ENCODE data around the gene OBSCN. TPM values are rescaled to one million over a fixed set of nuclear protein-coding genes. Genes with fewer than 3 reads are reported as not detected.

OBSCN gene
- total and polyA plus RNA-seq, 2 donors = 10.1 to 75.9 TPM

DNA sequence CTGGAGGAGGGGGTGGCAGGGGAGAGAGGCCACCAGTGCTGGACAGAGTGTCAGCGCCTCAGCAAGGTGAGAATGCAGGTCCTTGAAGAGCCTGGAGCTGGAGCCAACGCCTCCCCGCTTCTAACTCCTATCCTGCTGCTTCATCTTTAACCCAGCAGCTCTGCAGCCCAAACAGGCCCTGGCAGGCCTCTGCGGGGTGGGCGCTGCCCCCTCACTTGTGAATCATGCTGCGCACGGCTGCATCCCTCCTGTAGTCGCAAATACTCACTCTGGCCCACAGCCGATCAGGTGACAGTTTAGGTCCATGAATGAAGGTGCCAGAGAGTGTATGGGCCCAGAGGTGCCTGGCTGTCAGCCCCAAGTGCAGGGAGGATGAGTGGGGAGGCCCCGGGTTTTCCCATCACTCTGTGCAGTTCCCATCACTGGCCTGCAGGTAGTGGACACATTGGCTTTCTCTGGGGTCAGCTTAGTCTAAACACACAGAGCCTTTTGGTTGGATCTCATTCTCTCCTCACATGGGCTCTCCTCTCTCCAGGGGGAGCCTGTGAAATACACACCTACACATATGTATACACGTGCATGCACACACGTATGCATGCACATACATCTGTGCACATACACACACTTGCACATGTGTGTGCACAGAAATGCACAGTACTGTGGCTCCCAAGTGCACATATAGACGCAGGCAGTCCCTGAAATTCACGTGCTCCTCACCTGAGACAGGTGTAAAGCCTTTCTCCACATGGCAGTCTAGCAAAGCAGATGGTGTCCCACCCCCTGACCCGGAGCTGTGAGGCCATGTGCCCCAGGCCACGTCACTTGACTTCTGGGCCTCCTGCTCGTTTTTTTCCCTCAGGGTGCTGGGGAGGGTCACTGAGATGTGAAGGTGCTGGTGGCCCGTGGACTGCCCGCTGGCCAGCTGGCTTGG is 146.8 kb downstream of the OBSCN start:
- peak overlapping the region in 1 of 2 donors; percentile 3 for H3K27ac ChIP-seq (ENCODE audit: low read depth in 1 of 2, low read length in 1 of 2)
- no peaks in the 10 kb centered on the region for H3K27me3 ChIP-seq (ENCODE audit: control insufficient read depth in 2 of 2, insufficient read depth in 1 of 2, low read length in 1 of 2)
- peaks cover 0 to 8% of the 10 kb centered on the region in 2 donors for H3K36me3 ChIP-seq (ENCODE audit: control insufficient read depth in 2 of 2, insufficient read depth in 2 of 2, low read length in 1 of 2)
- no peak for DNase-seq (ENCODE audit: low read depth in 6 of 9, low spot score in 9 of 9)
- no peaks in the 10 kb centered on the region for H3K9me3 ChIP-seq (ENCODE audit: control insufficient read depth in 2 of 2, insufficient read depth in 1 of 2, low read length in 1 of 2)
- H3K4me1 ChIP-seq (ENCODE audit: control insufficient read depth in 2 of 2, insufficient read depth in 2 of 2, low read length in 2 of 2) = no peaks in the 10 kb centered on the region
- 95% methylated on average over 19 of the region's 19 CpGs for WGBS
- no peak overlapping the region for H3K4me3 ChIP-seq (ENCODE audit: low read length in 2 of 2)

DNA sequence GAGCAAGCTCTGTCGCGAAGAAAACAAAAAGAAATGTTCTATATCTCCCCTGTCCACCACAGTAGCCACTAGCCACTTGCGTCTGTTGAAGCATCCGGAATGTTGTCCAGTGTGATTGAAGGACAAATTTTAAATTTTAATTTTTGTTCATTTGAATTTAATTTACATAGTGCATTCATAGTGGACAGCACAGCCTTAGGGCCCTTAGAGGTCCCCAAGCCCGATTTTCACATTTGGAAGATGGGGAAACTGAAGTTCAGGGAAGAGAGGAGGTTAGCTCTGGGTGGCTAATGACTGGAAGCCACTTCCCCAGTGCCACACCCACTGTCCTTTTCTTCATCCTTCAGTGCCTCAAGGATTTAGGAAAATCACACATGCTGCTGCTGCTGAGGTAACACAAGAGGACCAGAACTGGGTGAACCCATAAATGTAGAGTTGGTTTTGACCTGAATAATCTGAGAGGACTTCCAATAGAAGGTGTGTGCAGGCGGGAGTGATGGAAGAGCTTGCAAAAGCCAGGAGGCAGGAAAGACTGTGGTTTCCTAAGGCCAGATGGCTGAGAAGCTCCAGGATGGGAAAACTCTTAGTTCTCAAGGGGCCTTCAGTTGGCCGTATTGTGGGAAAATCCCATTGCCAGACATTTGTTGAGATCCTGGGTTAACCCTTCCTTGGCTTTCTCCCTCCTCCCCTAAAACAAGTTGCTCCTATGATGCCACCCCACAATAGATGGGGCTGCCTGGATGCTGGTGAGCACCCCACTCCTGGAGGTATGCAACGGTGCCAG is 149.2 kb downstream of the OBSCN start:
- WGBS = 96% methylated on average over 8 of the region's 8 CpGs
- Histone ChIP-seq H3K9me3 (ENCODE audit: control insufficient read depth in 2 of 2, insufficient read depth in 1 of 2, low read length in 1 of 2) (no peaks in the 10 kb centered on the region), H3K4me1 (ENCODE audit: control insufficient read depth in 2 of 2, insufficient read depth in 2 of 2, low read length in 2 of 2) (no peaks in the 10 kb centered on the region), H3K4me3 (ENCODE audit: low read length in 2 of 2) (no peak overlapping the region), H3K27ac (ENCODE audit: low read depth in 1 of 2, low read length in 1 of 2) (no peak overlapping the region), H3K27me3 (ENCODE audit: control insufficient read depth in 2 of 2, insufficient read depth in 1 of 2, low read length in 1 of 2) (no peaks in the 10 kb centered on the region), H3K36me3 (ENCODE audit: control insufficient read depth in 2 of 2, insufficient read depth in 2 of 2, low read length in 1 of 2) (no peaks in the 10 kb centered on the region)
- no peak for DNase-seq (ENCODE audit: low read depth in 6 of 9, low spot score in 9 of 9)

DNA sequence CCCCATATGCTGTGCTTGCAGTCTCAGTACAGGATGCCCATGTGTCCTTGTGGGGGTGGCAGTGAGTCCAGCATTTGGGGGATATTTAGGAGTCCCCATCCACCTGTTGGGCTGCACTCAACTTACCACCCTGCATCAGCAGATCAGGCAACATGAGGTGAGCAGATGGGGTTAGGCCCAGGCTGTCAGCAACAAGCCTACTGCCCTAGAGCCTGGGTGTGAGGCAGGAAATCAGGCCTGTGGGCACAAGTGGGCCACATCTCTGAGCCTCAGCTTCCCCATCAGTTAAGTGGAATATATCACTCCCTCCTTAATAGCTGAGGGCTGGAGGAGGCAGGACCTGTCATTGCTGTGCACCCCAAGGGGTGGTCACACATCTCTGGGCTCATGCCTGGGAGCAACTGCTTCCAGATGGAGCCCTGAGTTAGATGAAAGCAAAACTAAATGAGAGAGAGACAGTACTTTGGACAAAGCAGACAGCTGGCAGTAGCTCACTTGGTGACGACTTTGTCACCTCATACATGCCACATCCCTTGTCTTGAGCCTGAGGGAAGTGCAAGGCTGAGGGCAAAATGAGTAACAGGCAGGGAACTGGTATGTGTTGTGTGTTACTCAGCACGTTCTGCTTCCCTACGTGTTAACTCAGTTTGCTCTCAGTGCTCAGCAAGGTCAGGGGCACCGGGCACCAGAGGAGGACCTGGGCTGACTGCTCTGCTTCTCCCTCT is 150.4 kb downstream of the OBSCN start:
- no peaks in the 10 kb centered on the region for H3K9me3 ChIP-seq (ENCODE audit: control insufficient read depth in 2 of 2, insufficient read depth in 1 of 2, low read length in 1 of 2)
- 86% methylated on average over 4 of the region's 4 CpGs for WGBS
- no peak overlapping the region for H3K27ac ChIP-seq (ENCODE audit: low read depth in 1 of 2, low read length in 1 of 2)

DNA sequence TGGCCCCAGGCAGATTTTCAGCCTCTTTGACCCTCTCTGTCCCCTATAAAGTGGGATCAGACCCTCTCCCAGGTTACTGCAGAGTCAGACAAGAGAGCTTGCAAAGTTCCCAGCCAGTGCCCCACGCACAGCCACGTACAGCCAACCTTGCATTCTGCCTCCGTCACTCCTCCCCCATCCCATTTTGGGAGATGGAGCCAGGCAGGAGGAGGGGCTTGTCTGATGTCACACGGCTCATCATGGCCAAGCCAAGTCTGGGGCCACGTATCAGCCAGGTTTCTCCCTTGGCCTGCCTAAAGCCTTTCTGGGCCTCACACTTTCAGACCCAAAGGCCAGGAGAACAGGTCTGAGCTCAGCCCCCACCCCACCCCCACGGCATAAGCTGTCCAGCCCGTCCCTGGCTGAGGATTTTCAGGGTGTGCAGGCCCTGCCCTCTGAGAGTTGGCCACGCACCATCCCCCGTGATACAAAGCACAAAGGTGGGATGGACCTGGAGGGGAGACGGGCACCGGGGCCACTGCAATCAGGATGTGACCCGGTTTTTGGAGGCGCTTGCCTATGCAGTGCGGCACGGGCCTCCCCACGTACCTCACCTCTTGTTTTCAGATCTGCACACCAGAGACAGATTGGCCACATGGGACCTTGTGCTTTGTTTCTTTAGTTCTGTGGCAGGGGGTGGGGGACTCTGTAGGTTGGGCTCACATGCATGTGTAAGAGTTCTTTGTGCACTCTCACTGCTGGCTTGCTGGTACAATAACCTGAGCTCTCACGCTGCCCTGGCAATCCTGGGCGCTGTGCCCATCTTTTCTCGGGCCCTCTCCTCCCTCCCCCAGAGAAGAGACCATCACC is 151.1 kb downstream of the OBSCN start:
- no peak for DNase-seq (ENCODE audit: low read depth in 6 of 9, low spot score in 9 of 9)
- no peaks in the 10 kb centered on the region for H3K9me3 ChIP-seq (ENCODE audit: control insufficient read depth in 2 of 2, insufficient read depth in 1 of 2, low read length in 1 of 2)
- H3K4me1 ChIP-seq (ENCODE audit: control insufficient read depth in 2 of 2, insufficient read depth in 2 of 2, low read length in 2 of 2) = no peaks in the 10 kb centered on the region
- no peaks in the 10 kb centered on the region for H3K27me3 ChIP-seq (ENCODE audit: control insufficient read depth in 2 of 2, insufficient read depth in 1 of 2, low read length in 1 of 2)
- no peak overlapping the region for H3K4me3 ChIP-seq (ENCODE audit: low read length in 2 of 2)
- WGBS = 98% methylated on average over 19 of the region's 19 CpGs
- no peaks in the 10 kb centered on the region for H3K36me3 ChIP-seq (ENCODE audit: control insufficient read depth in 2 of 2, insufficient read depth in 2 of 2, low read length in 1 of 2)
- H3K27ac ChIP-seq (ENCODE audit: low read depth in 1 of 2, low read length in 1 of 2) = no peak overlapping the region

More for the DNA sequence above, 150.4 kb downstream of the OBSCN start:
- no peaks in the 10 kb centered on the region for H3K36me3 ChIP-seq (ENCODE audit: control insufficient read depth in 2 of 2, insufficient read depth in 2 of 2, low read length in 1 of 2)
- no peak overlapping the region for H3K4me3 ChIP-seq (ENCODE audit: low read length in 2 of 2)
- no peaks in the 10 kb centered on the region for H3K27me3 ChIP-seq (ENCODE audit: control insufficient read depth in 2 of 2, insufficient read depth in 1 of 2, low read length in 1 of 2)
- no peaks in the 10 kb centered on the region for H3K4me1 ChIP-seq (ENCODE audit: control insufficient read depth in 2 of 2, insufficient read depth in 2 of 2, low read length in 2 of 2)
- no peak for DNase-seq (ENCODE audit: low read depth in 6 of 9, low spot score in 9 of 9)

DNA sequence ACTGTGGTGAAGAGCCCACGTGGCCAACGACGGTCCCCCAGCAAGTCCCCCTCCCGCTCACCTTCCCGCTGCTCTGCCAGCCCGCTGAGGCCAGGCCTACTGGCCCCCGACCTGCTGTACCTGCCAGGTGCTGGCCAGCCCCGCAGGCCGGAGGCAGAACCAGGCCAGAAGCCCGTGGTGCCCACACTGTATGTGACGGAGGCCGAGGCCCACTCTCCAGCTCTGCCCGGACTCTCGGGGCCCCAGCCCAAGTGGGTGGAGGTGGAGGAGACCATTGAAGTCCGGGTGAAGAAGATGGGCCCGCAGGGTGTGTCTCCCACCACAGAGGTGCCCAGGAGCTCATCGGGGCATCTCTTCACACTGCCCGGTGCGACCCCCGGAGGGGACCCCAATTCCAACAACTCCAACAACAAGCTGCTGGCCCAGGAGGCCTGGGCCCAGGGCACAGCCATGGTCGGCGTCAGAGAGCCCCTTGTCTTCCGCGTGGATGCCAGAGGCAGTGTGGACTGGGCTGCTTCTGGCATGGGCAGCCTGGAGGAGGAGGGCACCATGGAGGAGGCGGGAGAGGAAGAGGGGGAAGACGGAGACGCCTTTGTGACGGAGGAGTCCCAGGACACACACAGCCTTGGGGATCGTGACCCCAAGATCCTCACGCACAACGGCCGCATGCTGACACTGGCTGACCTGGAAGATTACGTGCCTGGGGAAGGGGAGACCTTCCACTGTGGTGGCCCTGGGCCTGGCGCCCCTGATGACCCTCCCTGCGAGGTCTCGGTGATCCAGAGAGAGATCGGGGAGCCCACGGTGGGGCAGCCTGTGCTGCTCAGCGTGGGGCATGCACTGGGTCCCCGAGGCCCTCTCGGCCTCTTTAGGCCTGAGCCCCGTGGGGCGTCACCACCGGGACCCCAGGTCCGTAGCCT is 152.0 kb downstream of the OBSCN start:
- Histone ChIP-seq H3K36me3 (ENCODE audit: control insufficient read depth in 2 of 2, insufficient read depth in 2 of 2, low read length in 1 of 2) (no peaks in the 10 kb centered on the region), H3K4me3 (ENCODE audit: low read length in 2 of 2) (no peak overlapping the region), H3K9me3 (ENCODE audit: control insufficient read depth in 2 of 2, insufficient read depth in 1 of 2, low read length in 1 of 2) (no peaks in the 10 kb centered on the region), H3K4me1 (ENCODE audit: control insufficient read depth in 2 of 2, insufficient read depth in 2 of 2, low read length in 2 of 2) (no peaks in the 10 kb centered on the region), H3K27ac (ENCODE audit: low read depth in 1 of 2, low read length in 1 of 2) (no peak overlapping the region), H3K27me3 (ENCODE audit: control insufficient read depth in 2 of 2, insufficient read depth in 1 of 2, low read length in 1 of 2) (no peaks in the 10 kb centered on the region)
- WGBS = 96% methylated on average over 45 of the region's 45 CpGs
- DNase-seq (ENCODE audit: low read depth in 6 of 9, low spot score in 9 of 9) = no peak

DNA sequence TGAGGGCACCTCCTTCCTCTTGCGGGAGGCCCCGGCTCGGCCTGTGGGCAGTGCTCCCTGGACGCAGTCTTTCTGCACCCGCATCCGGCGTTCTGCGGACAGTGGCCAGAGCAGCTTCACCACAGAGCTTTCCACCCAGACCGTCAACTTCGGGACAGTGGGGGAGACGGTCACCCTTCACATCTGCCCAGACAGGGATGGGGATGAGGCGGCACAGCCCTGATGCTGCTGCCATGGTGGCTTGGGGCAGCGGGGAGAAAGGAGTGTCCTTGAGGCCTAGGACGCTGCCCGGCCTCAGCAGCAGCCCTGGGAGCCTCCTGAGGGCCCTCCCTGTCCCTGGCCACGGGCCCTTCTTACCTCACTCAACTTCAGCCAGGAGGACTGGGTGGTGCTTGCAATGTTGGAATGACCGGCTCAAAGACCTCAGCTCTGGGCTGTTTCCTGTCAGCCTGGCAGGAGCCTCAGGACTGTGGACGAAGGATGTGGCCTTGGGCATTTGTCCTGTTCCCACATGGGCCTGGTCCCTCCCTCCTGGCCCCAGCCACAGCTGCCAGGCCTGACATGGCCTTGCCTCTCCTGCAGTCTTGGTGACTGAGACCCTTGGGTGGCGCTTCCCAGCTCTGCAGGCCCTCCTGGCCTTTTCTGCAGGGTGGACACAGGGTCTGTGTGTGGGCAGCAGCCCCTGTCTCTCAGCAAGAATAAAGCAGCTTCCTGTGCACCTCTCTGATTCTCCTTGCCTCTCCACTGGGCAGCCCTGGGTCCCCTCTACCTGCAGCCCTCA is 152.9 kb downstream of the OBSCN start:
- Histone ChIP-seq H3K4me3 (ENCODE audit: low read length in 2 of 2) (no peak overlapping the region), H3K27ac (ENCODE audit: low read depth in 1 of 2, low read length in 1 of 2) (no peak overlapping the region), H3K4me1 (ENCODE audit: control insufficient read depth in 2 of 2, insufficient read depth in 2 of 2, low read length in 2 of 2) (no peaks in the 10 kb centered on the region), H3K9me3 (ENCODE audit: control insufficient read depth in 2 of 2, insufficient read depth in 1 of 2, low read length in 1 of 2) (no peaks in the 10 kb centered on the region), H3K36me3 (ENCODE audit: control insufficient read depth in 2 of 2, insufficient read depth in 2 of 2, low read length in 1 of 2) (no peaks in the 10 kb centered on the region), H3K27me3 (ENCODE audit: control insufficient read depth in 2 of 2, insufficient read depth in 1 of 2, low read length in 1 of 2) (no peaks in the 10 kb centered on the region)
- 96% methylated on average over 19 of the region's 19 CpGs for WGBS
- DNase-seq (ENCODE audit: low read depth in 6 of 9, low spot score in 9 of 9) = no peak

DNA sequence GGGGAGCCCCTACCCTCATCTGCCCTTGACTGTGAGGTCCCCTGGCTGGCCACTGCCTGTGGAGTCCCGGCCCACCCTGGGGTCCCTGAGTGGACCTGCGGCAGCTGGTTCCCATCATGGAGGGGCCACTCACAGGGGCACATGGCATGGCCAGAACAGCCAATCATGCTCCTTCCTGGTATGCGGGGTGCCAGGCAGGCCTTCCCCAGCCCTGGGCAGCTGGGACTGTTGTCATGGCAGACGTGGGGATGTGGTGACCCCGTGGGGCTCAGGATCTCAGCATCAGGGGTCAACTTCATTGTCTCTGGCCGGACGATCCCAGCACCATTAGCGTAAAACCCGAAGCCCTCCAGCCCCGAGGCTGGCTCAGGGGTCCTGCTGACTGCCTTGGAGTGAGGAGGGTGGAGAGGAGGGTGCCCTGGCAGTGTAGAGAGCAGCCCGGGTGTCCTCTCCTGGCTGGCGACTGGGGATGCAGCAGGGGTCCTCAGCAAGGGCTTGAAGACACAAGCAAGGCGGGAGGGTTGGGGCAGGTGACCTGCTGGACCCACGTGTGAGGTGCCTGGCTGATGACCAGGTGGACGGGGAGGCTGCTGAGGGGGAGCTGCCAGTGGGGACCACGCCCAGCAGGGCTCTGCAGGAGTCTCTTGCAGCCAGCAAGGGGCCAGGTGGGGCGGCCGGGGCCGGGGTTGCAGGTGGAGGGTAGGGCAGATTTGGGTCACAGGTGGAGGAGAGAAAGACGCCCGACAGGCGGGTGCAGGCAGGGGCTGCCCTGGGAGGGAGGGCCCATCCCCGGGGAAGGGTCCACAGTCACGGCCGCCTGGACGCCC is 153.7 kb downstream of the OBSCN start:
- Histone ChIP-seq H3K4me3 (ENCODE audit: low read length in 2 of 2) (no peak overlapping the region), H3K4me1 (ENCODE audit: control insufficient read depth in 2 of 2, insufficient read depth in 2 of 2, low read length in 2 of 2) (no peaks in the 10 kb centered on the region), H3K36me3 (ENCODE audit: control insufficient read depth in 2 of 2, insufficient read depth in 2 of 2, low read length in 1 of 2) (no peaks in the 10 kb centered on the region), H3K9me3 (ENCODE audit: control insufficient read depth in 2 of 2, insufficient read depth in 1 of 2, low read length in 1 of 2) (no peaks in the 10 kb centered on the region), H3K27ac (ENCODE audit: low read depth in 1 of 2, low read length in 1 of 2) (no peak overlapping the region), H3K27me3 (ENCODE audit: control insufficient read depth in 2 of 2, insufficient read depth in 1 of 2, low read length in 1 of 2) (no peaks in the 10 kb centered on the region)
- no peak for DNase-seq (ENCODE audit: low read depth in 6 of 9, low spot score in 9 of 9)
- 92% methylated on average over 26 of the region's 26 CpGs for WGBS
